Glutamatergic neuron (in vitro differentiated cells): ENCODE measurements around the gene SLC9A3. TPM values are rescaled to one million over a fixed set of nuclear protein-coding genes. Genes with fewer than 3 reads are reported as not detected.

Source experiments
- DNase-seq: peaks from one replicate; pipeline ENCODE4 v3.0.0; 2022
- H3K27ac Mint-ChIP-seq: one replicate; pipeline ENCODE4 v1.8.0; 2020; ENCODE audit warnings: mild to moderate bottlenecking, mixed read lengths, inconsistent platforms; ENCODE audit not compliant: unreplicated experiment
- H3K27me3 Mint-ChIP-seq: one replicate; pipeline ENCODE4 v1.8.0; 2020; ENCODE audit warnings: mild to moderate bottlenecking, moderate library complexity, mixed read lengths, inconsistent platforms; ENCODE audit not compliant: unreplicated experiment
- H3K36me3 Mint-ChIP-seq: one replicate; pipeline ENCODE4 v1.8.0; 2020; ENCODE audit warnings: mild to moderate bottlenecking, mixed read lengths, inconsistent platforms; ENCODE audit not compliant: unreplicated experiment
- H3K4me1 Mint-ChIP-seq: one replicate; pipeline ENCODE4 v1.8.0; 2020; ENCODE audit warnings: mild to moderate bottlenecking, low read depth, mixed read lengths, inconsistent platforms; ENCODE audit not compliant: unreplicated experiment
- H3K4me3 Mint-ChIP-seq: one replicate; pipeline ENCODE4 v1.8.0; 2020; ENCODE audit warnings: mild to moderate bottlenecking, mixed read lengths, inconsistent platforms; ENCODE audit not compliant: unreplicated experiment
- H3K9me3 Mint-ChIP-seq: one replicate; pipeline ENCODE4 v1.8.0; 2020; ENCODE audit warnings: mild to moderate bottlenecking, moderate library complexity, mixed read lengths, inconsistent platforms; ENCODE audit not compliant: unreplicated experiment
- total RNA-seq: library from RNA; stranded (reverse); fragmentation: NEBNext Ultra II Directional; extraction: Animal tissue kit (Norgen Biotek cat#: 25700); gene quantifications from one replicate; pipeline ENCODE4 v1.2.1, GENCODE V29; 2021; ENCODE audit not compliant: unreplicated experiment
- TF ChIP-seq, protein P1 (sequence below): fragments of 200-600 bp; sonication (generic); IDR thresholded peaks from one replicate; pipeline ENCODE4 v1.5.0; 2021; ENCODE audit not compliant: partially characterized antibody, unreplicated experiment

Gene SLC9A3
- total RNA-seq, 1 donor from 2014 or later: 1.1 TPM

DNA sequence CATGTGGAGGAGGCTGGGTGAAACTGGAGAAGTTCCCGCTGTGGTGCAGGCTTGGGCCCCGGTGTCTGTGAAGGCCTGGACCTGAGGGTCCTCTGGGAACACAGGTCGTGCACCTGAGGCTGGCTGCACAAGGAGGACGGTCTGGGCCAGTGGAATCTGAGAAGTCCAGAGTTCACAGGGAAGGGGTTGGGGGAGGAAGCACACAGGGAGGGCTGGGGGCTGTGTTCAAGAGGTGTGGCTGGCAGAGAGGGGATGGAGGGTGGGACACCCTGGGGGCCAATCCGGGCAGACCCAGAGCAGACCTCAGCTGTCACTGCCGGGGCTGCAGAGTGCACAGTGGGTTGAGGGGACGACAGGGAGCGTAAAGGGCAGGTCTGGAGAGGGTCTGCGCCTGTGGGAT lies 2.6 kb downstream of the SLC9A3 start:
- TF ChIP-seq, protein P1, sequence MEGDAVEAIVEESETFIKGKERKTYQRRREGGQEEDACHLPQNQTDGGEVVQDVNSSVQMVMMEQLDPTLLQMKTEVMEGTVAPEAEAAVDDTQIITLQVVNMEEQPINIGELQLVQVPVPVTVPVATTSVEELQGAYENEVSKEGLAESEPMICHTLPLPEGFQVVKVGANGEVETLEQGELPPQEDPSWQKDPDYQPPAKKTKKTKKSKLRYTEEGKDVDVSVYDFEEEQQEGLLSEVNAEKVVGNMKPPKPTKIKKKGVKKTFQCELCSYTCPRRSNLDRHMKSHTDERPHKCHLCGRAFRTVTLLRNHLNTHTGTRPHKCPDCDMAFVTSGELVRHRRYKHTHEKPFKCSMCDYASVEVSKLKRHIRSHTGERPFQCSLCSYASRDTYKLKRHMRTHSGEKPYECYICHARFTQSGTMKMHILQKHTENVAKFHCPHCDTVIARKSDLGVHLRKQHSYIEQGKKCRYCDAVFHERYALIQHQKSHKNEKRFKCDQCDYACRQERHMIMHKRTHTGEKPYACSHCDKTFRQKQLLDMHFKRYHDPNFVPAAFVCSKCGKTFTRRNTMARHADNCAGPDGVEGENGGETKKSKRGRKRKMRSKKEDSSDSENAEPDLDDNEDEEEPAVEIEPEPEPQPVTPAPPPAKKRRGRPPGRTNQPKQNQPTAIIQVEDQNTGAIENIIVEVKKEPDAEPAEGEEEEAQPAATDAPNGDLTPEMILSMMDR: no peak
- H3K27ac Mint-ChIP-seq: no peak overlapping the region
- peaks cover 2% of the 10 kb centered on the region for H3K9me3 Mint-ChIP-seq
- H3K36me3 Mint-ChIP-seq: peaks cover 6% of the 10 kb centered on the region
- no peak for DNase-seq
- H3K27me3 Mint-ChIP-seq: peaks cover 25% of the 10 kb centered on the region
- H3K4me1 Mint-ChIP-seq: no peaks in the 10 kb centered on the region
- H3K4me3 Mint-ChIP-seq: no peak overlapping the region

DNA sequence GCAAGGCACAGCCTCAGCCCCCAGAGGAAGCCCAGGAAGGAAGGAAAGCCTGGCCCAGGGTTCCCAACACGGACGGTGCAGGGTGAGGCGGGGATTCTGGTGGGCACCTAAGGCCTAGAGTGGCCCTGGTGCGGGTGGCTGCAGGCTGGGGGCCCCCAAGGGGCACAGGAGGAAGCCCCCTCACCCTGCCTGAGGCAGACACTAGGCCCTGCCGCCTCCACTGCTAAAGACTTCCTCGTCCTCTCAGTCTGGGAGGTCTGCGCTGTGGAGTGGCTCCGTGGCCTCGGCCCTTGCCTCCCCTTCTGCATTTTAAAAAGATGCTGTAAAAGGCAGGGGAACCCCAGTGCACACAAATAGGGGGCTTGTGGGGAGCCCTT lies 3.4 kb downstream of the SLC9A3 start:
- Mint-ChIP-seq H3K36me3 (peaks cover 6% of the 10 kb centered on the region), H3K27ac (no peak overlapping the region), H3K4me3 (no peak overlapping the region), H3K4me1 (no peaks in the 10 kb centered on the region), H3K9me3 (peaks cover 2% of the 10 kb centered on the region), H3K27me3 (peaks cover 20% of the 10 kb centered on the region)
- TF ChIP-seq, protein P1: no peak
- DNase-seq: no peak

DNA sequence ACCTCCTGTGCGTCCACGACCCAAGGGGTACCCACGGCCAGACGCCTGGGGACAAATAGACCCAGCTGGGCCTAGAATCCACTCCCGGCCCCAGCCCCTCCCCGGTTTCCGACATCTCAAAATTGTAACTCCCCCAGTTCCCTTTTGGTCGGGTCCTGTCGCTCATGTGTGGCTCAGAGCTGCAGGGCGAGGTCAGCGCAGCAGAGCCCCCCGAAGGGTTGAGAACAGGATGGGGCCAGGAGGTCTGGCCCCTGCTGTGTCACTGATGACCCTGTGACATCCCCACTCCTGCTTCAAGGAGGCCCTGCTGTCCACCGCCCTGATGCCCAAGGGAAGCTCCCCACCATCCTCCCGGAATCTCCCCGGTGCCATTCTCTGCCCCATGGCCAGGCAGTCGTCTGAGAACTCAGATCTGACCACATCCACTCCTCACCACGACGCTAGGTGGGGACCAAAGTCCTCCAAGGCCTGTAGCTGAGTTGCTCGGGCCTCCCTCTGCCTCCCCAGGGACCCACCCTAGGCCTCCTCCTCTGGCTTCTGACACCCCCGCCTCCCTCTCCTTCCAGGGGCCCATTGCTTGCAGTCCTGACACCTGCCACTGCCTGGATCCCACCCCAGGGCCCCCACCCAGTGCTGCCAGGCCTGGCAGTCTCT lies 3.9 kb downstream of the SLC9A3 start:
- no peak for DNase-seq
- H3K4me1 Mint-ChIP-seq: no peaks in the 10 kb centered on the region
- H3K4me3 Mint-ChIP-seq: no peak overlapping the region
- no peak overlapping the region for H3K27ac Mint-ChIP-seq
- TF ChIP-seq, protein P1: no peak
- H3K36me3 Mint-ChIP-seq: peaks cover 6% of the 10 kb centered on the region
- peaks cover 2% of the 10 kb centered on the region for H3K9me3 Mint-ChIP-seq
- peaks cover 18% of the 10 kb centered on the region for H3K27me3 Mint-ChIP-seq

DNA sequence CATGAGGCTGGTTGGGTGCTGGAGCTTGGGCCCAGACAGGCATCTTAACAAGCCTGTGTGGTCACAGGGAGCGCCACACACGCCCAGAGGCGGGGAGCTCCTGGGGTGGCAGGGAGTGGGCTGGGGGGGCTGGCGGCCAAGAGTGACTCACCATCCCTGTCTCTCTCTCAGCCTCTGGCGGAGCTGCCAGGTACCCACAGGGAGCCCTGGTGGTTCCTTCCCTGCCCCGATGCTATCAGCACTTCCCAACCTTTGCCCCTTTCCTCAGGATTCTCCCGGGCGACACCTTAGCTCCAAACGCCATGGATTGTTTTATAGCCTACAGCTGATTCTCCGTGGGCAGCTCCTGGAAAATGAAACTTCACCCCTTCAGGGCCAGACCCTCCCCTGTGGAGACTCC lies 5.5 kb downstream of the SLC9A3 start:
- peaks cover 16% of the 10 kb centered on the region for H3K27me3 Mint-ChIP-seq
- DNase-seq: no peak
- peaks cover 6% of the 10 kb centered on the region for H3K36me3 Mint-ChIP-seq
- no peak overlapping the region for H3K27ac Mint-ChIP-seq
- TF ChIP-seq, protein P1: no peak
- no peaks in the 10 kb centered on the region for H3K4me1 Mint-ChIP-seq
- H3K4me3 Mint-ChIP-seq: no peak overlapping the region
- H3K9me3 Mint-ChIP-seq: no peaks in the 10 kb centered on the region

DNA sequence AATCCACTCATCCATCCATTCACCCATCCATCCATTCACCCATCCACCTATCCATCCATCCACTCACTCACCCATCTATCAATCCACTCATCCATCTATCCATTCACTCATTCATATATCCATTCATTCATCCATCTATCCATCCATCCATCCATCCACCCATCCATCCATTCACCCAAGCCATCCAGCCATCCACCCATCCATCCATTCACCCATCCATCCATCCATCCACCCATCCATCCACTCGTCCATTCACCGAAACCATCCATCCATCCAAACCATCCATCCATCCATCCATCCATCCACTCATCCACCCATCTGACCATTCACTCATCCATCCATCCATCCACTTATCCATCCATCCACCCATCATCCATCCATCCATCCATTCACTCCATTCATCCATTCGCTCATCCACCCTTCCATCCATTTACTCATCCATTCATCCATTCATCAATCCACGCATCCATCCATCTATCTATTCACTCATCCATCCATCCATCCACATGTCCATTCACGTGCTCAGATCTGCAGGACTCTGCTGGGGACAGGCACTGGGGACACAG lies 6.6 kb downstream of the SLC9A3 start:
- H3K27ac Mint-ChIP-seq: no peak overlapping the region
- TF ChIP-seq, protein P1: no peak
- H3K9me3 Mint-ChIP-seq: peaks cover 3% of the 10 kb centered on the region
- peaks cover 13% of the 10 kb centered on the region for H3K27me3 Mint-ChIP-seq
- no peak overlapping the region for H3K4me3 Mint-ChIP-seq
- H3K4me1 Mint-ChIP-seq: no peaks in the 10 kb centered on the region
- DNase-seq: no peak
- H3K36me3 Mint-ChIP-seq: peaks cover 6% of the 10 kb centered on the region
